Peyer's patch (tissue), 4 donors: ENCODE data around the gene COG5.

Experiments
- CTCF ChIP-seq, 6 experiments: fragments of 450-650 bp in 4 of 6; fragments of 200-600 bp in 2 of 6; sonication (generic) in 1 of 6; IDR thresholded peaks; one replicate each; pipeline ENCODE4 v1.5.1; 2017 to 2019; ENCODE audit warnings: antibody characterized with exemption in 6 of 6, mild to moderate bottlenecking in 3 of 6, moderate library complexity in 1 of 6
- POLR2A ChIP-seq, 2 donors: fragments of 450-650 bp; IDR thresholded peaks; one replicate each; pipeline ENCODE4 v1.5.1; 2017; ENCODE audit warnings: antibody characterized with exemption in 2 of 2, mild to moderate bottlenecking in 2 of 2, moderate library complexity in 2 of 2

- TF ChIP-seq CTCF (IDR thresholded peaks at IDR 0.05) (no peak), POLR2A (IDR thresholded peaks at IDR 0.05) (no peak)
These were observed 69.4 kb downstream of the COG5 start for GRCh38 chr7:107494315-107494751.
